Measurements from ENCODE around the gene CFL2. TPM values are rescaled to one million over a fixed set of nuclear protein-coding genes. Genes with fewer than 3 reads are reported as not detected.

The CFL2 gene
- total and polyA plus RNA-seq, 3 donors from 2014 or later, result 66.8 to 92.4 (median 67.7) TPM

DNA sequence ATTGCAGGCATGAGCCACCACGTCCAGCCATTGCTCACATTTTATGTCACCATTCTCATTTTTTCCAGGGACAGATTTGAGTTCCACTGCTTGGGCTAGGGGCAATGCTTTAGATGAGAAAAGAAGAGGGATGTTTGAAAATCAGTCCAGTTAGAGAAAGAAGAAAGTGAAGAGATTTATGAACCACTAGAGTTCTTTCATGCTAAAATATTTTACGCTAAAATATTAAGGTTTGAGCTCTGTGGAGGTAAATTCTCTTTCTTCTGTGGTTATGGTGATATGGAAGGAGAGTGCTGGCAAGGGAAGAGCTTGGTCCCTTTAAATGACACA lies 21.5 kb downstream of the CFL2 start:
- H3K4me3 ChIP-seq, result peak overlapping the region in 1 of 2 donors; percentile 44
- 48 to 59% methylated on average over 2 of the region's 2 CpGs for WGBS, 2 donors
- intact Hi-C loops (cut with DNase I; ENCODE audit: low total_unique reads), result no loop called here
- H3K36me3 ChIP-seq (ENCODE audit: low read depth, missing control alignments), result no peaks in the 10 kb centered on the region
- H3K9me3 ChIP-seq, result no peaks in the 10 kb centered on the region
- no peak for TF ChIP-seq POLR2A (IDR thresholded peaks at IDR 0.05)
- TF ChIP-seq, protein P1, sequence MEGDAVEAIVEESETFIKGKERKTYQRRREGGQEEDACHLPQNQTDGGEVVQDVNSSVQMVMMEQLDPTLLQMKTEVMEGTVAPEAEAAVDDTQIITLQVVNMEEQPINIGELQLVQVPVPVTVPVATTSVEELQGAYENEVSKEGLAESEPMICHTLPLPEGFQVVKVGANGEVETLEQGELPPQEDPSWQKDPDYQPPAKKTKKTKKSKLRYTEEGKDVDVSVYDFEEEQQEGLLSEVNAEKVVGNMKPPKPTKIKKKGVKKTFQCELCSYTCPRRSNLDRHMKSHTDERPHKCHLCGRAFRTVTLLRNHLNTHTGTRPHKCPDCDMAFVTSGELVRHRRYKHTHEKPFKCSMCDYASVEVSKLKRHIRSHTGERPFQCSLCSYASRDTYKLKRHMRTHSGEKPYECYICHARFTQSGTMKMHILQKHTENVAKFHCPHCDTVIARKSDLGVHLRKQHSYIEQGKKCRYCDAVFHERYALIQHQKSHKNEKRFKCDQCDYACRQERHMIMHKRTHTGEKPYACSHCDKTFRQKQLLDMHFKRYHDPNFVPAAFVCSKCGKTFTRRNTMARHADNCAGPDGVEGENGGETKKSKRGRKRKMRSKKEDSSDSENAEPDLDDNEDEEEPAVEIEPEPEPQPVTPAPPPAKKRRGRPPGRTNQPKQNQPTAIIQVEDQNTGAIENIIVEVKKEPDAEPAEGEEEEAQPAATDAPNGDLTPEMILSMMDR (IDR thresholded peaks at IDR 0.05), result no peak
- no peak overlapping the region for H3K27ac ChIP-seq
- no peaks in the 10 kb centered on the region for H3K4me1 ChIP-seq
- no peaks in the 10 kb centered on the region for H3K27me3 ChIP-seq
- no peak for DNase-seq

DNA sequence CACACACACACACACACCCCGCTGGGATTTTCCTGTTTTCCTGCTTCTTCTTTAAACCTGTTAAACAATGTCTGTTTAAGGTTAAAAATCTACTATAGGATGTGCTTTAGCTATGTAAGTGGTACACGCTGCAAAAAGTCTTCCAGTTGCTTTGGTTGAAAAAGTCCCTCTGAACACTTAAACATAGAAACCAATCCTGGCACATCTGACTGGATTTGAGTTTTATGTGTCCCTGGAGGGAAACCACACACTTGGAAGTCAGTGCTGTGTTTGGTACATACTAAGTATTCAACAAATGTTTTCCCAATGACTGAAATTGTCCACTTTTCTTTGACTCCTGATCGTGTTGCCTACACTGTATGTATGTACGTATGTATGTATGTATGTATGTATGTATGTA lies 22.0 kb downstream of the CFL2 start:
- Histone ChIP-seq H3K27ac (no peak overlapping the region), H3K9me3 (no peaks in the 10 kb centered on the region), H3K36me3 (ENCODE audit: low read depth, missing control alignments) (no peaks in the 10 kb centered on the region), H3K4me3 (no peak overlapping the region), H3K27me3 (no peaks in the 10 kb centered on the region), H3K4me1 (no peaks in the 10 kb centered on the region)
- TF ChIP-seq POLR2A (IDR thresholded peaks at IDR 0.05), result no peak
- TF ChIP-seq, protein P1 (IDR thresholded peaks at IDR 0.05), result no peak
- DNase-seq, result no peak
- intact Hi-C loops (cut with DNase I; ENCODE audit: low total_unique reads), result no loop called here
- WGBS, 2 donors, result 41 to 73% methylated on average over 4 of the region's 4 CpGs

DNA sequence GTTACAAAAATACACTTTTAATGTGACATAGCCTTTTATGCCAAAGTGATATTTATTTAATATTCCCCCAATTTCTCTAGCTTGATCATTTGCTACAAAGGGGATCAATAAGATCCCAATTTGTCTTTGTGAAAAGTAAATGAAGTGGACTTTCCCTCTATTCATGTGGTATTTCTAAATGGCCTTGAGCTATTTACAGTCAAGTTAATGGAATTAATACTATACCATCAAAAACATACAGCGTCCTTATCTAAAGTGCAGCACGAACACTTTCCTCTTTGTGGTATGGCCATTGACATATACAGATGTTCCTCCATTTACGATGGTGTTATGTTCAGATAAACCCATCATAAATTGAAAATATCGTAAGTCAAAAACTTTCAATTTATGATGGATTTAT lies 23.2 kb downstream of the CFL2 start:
- Histone ChIP-seq H3K9me3 (no peaks in the 10 kb centered on the region), H3K4me1 (no peaks in the 10 kb centered on the region), H3K27me3 (no peaks in the 10 kb centered on the region), H3K27ac (no peak overlapping the region), H3K4me3 (no peak overlapping the region), H3K36me3 (ENCODE audit: low read depth, missing control alignments) (no peaks in the 10 kb centered on the region)
- intact Hi-C loops (cut with DNase I; ENCODE audit: low total_unique reads), result no loop called here
- DNase-seq, result no peak
- 71 to 73% methylated on average over 4 of the region's 4 CpGs for WGBS, 2 donors
- TF ChIP-seq, protein P1 (IDR thresholded peaks at IDR 0.05), result no peak
- TF ChIP-seq POLR2A (IDR thresholded peaks at IDR 0.05), result no peak

DNA sequence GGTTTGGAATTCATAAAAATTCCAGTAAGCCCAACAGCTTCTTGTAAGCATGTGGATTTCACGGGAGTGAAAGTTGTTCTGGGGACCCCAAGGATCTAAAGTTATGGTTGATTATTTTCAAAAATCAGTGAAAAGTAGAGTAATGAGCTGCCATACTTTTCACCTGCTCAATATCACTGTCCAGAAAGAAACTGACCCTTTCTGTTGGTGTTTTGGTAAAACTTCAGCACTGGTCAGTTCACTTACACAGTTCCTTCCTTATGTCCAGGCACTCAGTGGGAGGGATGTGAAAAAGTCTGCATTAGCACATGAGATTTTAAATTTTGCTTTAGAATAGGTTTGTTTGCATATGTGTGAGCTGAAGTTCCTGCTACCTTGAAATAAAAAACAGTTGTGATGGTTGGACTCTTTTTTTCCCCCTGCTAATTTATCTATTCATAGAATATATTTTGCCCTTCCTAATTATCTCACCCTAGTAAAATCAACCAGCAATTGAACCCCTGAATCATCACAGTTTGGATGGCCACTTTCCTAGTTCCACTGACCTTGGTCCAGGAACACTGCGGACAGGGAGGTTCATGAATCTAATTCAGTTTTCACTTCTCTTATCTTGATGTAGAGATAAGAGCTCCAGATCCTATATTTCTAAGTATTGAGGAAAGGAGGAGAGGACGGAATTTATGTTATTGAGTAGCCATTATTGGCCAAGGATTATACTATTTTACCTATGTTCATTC lies 25.8 kb downstream of the CFL2 start:
- DNase-seq, result no peak
- 68 to 69% methylated on average over 3 of the region's 3 CpGs for whole genome bisulfite sequencing, 2 donors
- no peaks in the 10 kb centered on the region for H3K4me1 ChIP-seq
- intact Hi-C loops (cut with DNase I; ENCODE audit: low total_unique reads), result no loop called here
- H3K4me3 ChIP-seq, result no peak overlapping the region
- H3K9me3 ChIP-seq, result no peaks in the 10 kb centered on the region
- no peaks in the 10 kb centered on the region for H3K36me3 ChIP-seq (ENCODE audit: low read depth, missing control alignments)
- no peak for TF ChIP-seq POLR2A (IDR thresholded peaks at IDR 0.05)
- H3K27ac ChIP-seq, result no peak overlapping the region
- H3K27me3 ChIP-seq, result no peaks in the 10 kb centered on the region

DNA sequence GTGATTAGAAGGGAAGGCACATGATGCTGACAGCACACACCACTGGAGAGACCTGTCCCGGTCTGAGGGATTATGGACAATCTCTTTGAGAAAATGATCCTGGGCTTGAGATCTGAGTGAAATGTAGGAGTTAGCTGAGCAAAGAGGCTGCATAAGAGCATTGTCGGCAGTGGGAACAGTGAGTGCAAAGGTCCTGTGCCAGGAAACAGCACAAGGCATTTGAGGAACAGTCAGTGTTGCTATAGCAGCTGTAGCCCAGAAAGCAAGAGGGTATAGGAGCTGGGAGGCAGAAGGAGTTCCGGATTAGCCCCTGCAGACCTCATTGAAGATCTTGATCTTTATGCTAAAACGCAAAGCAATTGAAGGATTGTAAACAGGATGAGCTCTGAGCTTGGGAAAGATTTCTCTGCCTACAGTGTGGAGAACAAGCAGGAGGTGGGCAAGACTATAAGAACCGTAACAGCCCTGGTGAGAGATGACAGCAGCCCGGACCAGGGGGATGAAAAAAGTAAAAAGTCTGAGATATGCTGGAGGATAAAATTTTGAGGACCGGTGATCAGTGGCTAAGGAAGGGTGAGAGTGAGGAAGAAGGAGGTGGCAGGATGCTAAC lies 28.5 kb downstream of the CFL2 start:
- no peak overlapping the region for H3K4me3 ChIP-seq
- H3K27ac ChIP-seq, result no peak overlapping the region
- WGBS, 2 donors, result 73 to 77% methylated on average over 7 of the region's 7 CpGs
- DNase-seq, result no peak
- H3K36me3 ChIP-seq (ENCODE audit: low read depth, missing control alignments), result no peaks in the 10 kb centered on the region
- no peaks in the 10 kb centered on the region for H3K4me1 ChIP-seq
- no peak for TF ChIP-seq POLR2A (IDR thresholded peaks at IDR 0.05)
- TF ChIP-seq, protein P1 (IDR thresholded peaks at IDR 0.05), result no peak
- intact Hi-C loops (cut with DNase I; ENCODE audit: low total_unique reads), result no loop called here
- H3K9me3 ChIP-seq, result no peaks in the 10 kb centered on the region
- no peaks in the 10 kb centered on the region for H3K27me3 ChIP-seq

Measured in testis (tissue), 3 donors.